ENCODE results near the gene TENT5A. TPM values are rescaled to one million over a fixed set of nuclear protein-coding genes. Genes with fewer than 3 reads are reported as not detected.

The TENT5A gene
- total RNA-seq: 10 to 100 TPM in 2 of 5 experiments, 1 to 10 TPM in 2, under 1 TPM in 1; 0.80 to 12.5 (median 7.4) TPM
- polyA plus RNA-seq: 1 to 10 TPM; 2.4 to 5.2 TPM
- total RNA-seq: 38.1 reads per million, percentile 65 among the genes with 10 or more reads in this experiment

DNA sequence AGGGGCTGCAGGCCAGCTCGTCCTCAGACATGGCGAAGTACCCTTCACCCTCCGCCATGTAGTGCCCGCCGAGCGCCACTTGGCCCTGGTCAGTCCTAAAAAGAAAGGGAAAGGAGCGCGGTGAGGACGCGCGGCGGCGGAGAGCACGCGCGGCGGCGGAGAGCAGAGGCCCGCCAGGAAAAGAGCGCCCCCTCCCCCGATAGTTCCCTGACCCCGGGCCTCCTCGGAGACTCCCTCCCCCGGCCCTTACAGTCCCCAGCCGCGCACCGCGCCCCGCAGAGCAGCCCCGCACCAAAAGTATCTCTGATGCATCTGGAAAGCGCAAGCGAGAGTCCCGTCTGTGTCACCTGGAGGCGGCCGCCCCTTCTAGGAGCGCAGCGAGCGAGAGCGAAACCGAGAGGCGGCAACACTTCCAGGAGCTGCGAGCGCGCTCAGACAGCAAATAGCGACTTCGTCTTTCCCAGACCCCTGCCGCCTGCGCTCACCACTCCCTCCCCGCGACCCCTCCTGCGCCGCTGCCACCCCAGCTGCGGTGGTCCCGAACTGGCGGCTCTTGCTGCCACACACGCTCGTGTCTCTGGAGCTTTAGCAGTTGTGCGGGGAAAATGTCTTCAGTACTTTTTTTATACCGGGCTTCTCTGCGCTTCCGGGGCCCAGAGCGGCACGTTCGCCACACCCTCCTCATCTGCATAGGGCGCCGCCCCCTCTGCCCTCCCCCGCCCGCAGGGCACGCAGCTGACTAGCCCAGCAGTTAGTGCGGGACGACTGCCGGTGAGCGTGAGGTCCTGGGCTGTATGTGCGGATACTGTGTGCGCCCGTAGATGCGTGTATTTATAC is at the start of gene TENT5A:
TENT5A (minus strand) TSS at position 598 of the 837 bp plus-strand sequence; CDS start at position 58, 540 bp downstream.
- Histone ChIP-seq H3K9me3 (ENCODE audit: control insufficient read depth in 2 of 3, low read length in 3 of 3) (no peaks in the 10 kb centered on the region), H3K27ac (ENCODE audit: low read depth, low read length) (peak within 1 kb of the TSS; percentile 74), H3K36me3 (ENCODE audit: control insufficient read depth in 2 of 3, insufficient read depth in 3 of 3, low read length in 3 of 3) (peaks cover 0 to 10% (median 0%) of the 10 kb centered on the region in 3 experiments), H3K27me3 (ENCODE audit: control insufficient read depth in 2 of 2, insufficient read depth in 2 of 2, low read length in 2 of 2) (no peaks in the 10 kb centered on the region), H3K4me1 (ENCODE audit: control insufficient read depth in 2 of 2, insufficient read depth in 2 of 2, low read length in 2 of 2) (peaks cover 4 to 8% of the 10 kb centered on the region in 2 donors), H3K4me3 (ENCODE audit: low read length) (peak within 1 kb of the TSS; percentile 71)
- POLR2A ChIA-PET: interaction anchor here (0.7 to 3.0 kb wide), 6 partner anchors 12 to 1748 kb away, joined by 3 to 15 read pairs (median 6); partner anchors contain the start of genes BCKDHB and TTK
- peak within 1 kb of the TSS; percentile 87 to 99 (median 98) for H3K4me3 Mint-ChIP-seq
- peaks cover 23 to 42% (median 38%) of the 10 kb centered on the region in 7 donors for H3K4me1 Mint-ChIP-seq
- peaks cover 0 to 15% (median 1%) of the 10 kb centered on the region in 5 donors for H3K36me3 Mint-ChIP-seq
- H3K27ac Mint-ChIP-seq: peak within 1 kb of the TSS; percentile 83 to 99 (median 96)
- H3K27me3 Mint-ChIP-seq: peaks cover 0 to 66% (median 0%) of the 10 kb centered on the region in 5 donors
- peak; percentile 75 to 91 (median 90) for DNase-seq
- H3K9me3 Mint-ChIP-seq: no peaks in the 10 kb centered on the region
- intact Hi-C loops (cut with micrococcal nuclease): loop anchor here (1.0 to 10.0 kb wide), 12 partner anchors 495 to 1884 kb away; partner anchors contain the start of genes BCKDHB (in 2 of the 2), IBTK (in 2 of the 2), PGM3 (in 2 of the 2) and RWDD2A (in 2 of the 2)
- CTCF ChIA-PET: interaction anchor here (0.7 to 2.1 kb wide), 5 partner anchors 20 to 1748 kb away, joined by 3 to 20 read pairs (median 10); partner anchors contain the start of gene TTK
- ATAC-seq: peak; percentile 82

- Mint-ChIP-seq H3K27ac (no peak overlapping the region), H3K27me3 (peaks cover 0 to 15% (median 11%) of the 10 kb centered on the region in 5 donors), H3K36me3 (no peaks in the 10 kb centered on the region), H3K4me3 (no peak overlapping the region), H3K9me3 (peaks cover 0 to 1% (median 0%) of the 10 kb centered on the region in 11 donors), H3K4me1 (peaks cover 0 to 1% (median 0%) of the 10 kb centered on the region in 7 donors)
- no peak overlapping the region for H3K27ac ChIP-seq (ENCODE audit: low read depth, low read length)
- no peaks in the 10 kb centered on the region for H3K27me3 ChIP-seq (ENCODE audit: control insufficient read depth in 2 of 2, insufficient read depth in 2 of 2, low read length in 2 of 2)
- H3K9me3 ChIP-seq (ENCODE audit: control insufficient read depth in 2 of 3, low read length in 3 of 3): no peaks in the 10 kb centered on the region
- intact Hi-C loops (cut with micrococcal nuclease): no loop called here
- no peak for ATAC-seq
- no peak overlapping the region for H3K4me3 ChIP-seq (ENCODE audit: low read length)
- no peaks in the 10 kb centered on the region for H3K4me1 ChIP-seq (ENCODE audit: control insufficient read depth in 2 of 2, insufficient read depth in 2 of 2, low read length in 2 of 2)
- ChIA-PET POLR2A (no interaction called here), CTCF (no interaction called here)
- no peaks in the 10 kb centered on the region for H3K36me3 ChIP-seq (ENCODE audit: control insufficient read depth in 2 of 3, insufficient read depth in 3 of 3, low read length in 3 of 3)
- no peak for DNase-seq
Measured at GRCh38 chr6:81801489-81801888, 49.0 kb upstream of the TENT5A start.

- Mint-ChIP-seq H3K27me3 (peaks cover 0 to 18% (median 11%) of the 10 kb centered on the region in 5 donors), H3K4me3 (no peak overlapping the region), H3K9me3 (peaks cover 0 to 1% (median 0%) of the 10 kb centered on the region in 11 donors), H3K36me3 (no peaks in the 10 kb centered on the region), H3K27ac (no peak overlapping the region), H3K4me1 (peaks cover 0 to 1% (median 0%) of the 10 kb centered on the region in 7 donors)
- ChIA-PET CTCF (no interaction called here), POLR2A (interaction anchor here (0.6 kb wide), 1 partner anchor 1270 kb away, joined by 7 read pairs; no protein-coding TSS in a partner anchor)
- DNase-seq (no peak), ATAC-seq (no peak)
- H3K27me3 ChIP-seq (ENCODE audit: control insufficient read depth in 2 of 2, insufficient read depth in 2 of 2, low read length in 2 of 2): no peaks in the 10 kb centered on the region
- no peak overlapping the region for H3K27ac ChIP-seq (ENCODE audit: low read depth, low read length)
- intact Hi-C loops (cut with micrococcal nuclease): no loop called here
- no peaks in the 10 kb centered on the region for H3K4me1 ChIP-seq (ENCODE audit: control insufficient read depth in 2 of 2, insufficient read depth in 2 of 2, low read length in 2 of 2)
- H3K9me3 ChIP-seq (ENCODE audit: control insufficient read depth in 2 of 3, low read length in 3 of 3): no peaks in the 10 kb centered on the region
- H3K36me3 ChIP-seq (ENCODE audit: control insufficient read depth in 2 of 3, insufficient read depth in 3 of 3, low read length in 3 of 3): no peaks in the 10 kb centered on the region
- no peak overlapping the region for H3K4me3 ChIP-seq (ENCODE audit: low read length)
Measured at GRCh38 chr6:81800666-81801065, 48.2 kb upstream of the TENT5A start.

- Histone ChIP-seq H3K4me1 (ENCODE audit: control insufficient read depth in 2 of 2, insufficient read depth in 2 of 2, low read length in 2 of 2) (no peaks in the 10 kb centered on the region), H3K27me3 (ENCODE audit: control insufficient read depth in 2 of 2, insufficient read depth in 2 of 2, low read length in 2 of 2) (no peaks in the 10 kb centered on the region), H3K9me3 (ENCODE audit: control insufficient read depth in 2 of 3, low read length in 3 of 3) (no peaks in the 10 kb centered on the region), H3K36me3 (ENCODE audit: control insufficient read depth in 2 of 3, insufficient read depth in 3 of 3, low read length in 3 of 3) (no peaks in the 10 kb centered on the region), H3K4me3 (ENCODE audit: low read length) (no peak overlapping the region), H3K27ac (ENCODE audit: low read depth, low read length) (no peak overlapping the region)
- no peak for DNase-seq
- no peak overlapping the region for H3K4me3 Mint-ChIP-seq
- peaks cover 0 to 4% (median 0%) of the 10 kb centered on the region in 11 donors for H3K9me3 Mint-ChIP-seq
- H3K36me3 Mint-ChIP-seq: no peaks in the 10 kb centered on the region
- intact Hi-C loops (cut with micrococcal nuclease): no loop called here
- no peak overlapping the region for H3K27ac Mint-ChIP-seq
- no peak for ATAC-seq
- ChIA-PET CTCF (no interaction called here), POLR2A (no interaction called here)
- H3K4me1 Mint-ChIP-seq: peaks cover 0 to 1% (median 0%) of the 10 kb centered on the region in 7 donors
- H3K27me3 Mint-ChIP-seq: peaks cover 0 to 21% (median 11%) of the 10 kb centered on the region in 5 donors
Measured at GRCh38 chr6:81799323-81799722, 46.8 kb upstream of the TENT5A start.

GRCh38 chr6:81797591-81797990 is 45.1 kb upstream of the TENT5A start:
- Histone ChIP-seq H3K27ac (ENCODE audit: low read depth, low read length) (no peak overlapping the region), H3K4me1 (ENCODE audit: control insufficient read depth in 2 of 2, insufficient read depth in 2 of 2, low read length in 2 of 2) (no peaks in the 10 kb centered on the region), H3K27me3 (ENCODE audit: control insufficient read depth in 2 of 2, insufficient read depth in 2 of 2, low read length in 2 of 2) (no peaks in the 10 kb centered on the region), H3K4me3 (ENCODE audit: low read length) (no peak overlapping the region), H3K36me3 (ENCODE audit: control insufficient read depth in 2 of 3, insufficient read depth in 3 of 3, low read length in 3 of 3) (no peaks in the 10 kb centered on the region), H3K9me3 (ENCODE audit: control insufficient read depth in 2 of 3, low read length in 3 of 3) (no peaks in the 10 kb centered on the region)
- CTCF ChIA-PET: no interaction called here
- POLR2A ChIA-PET: no interaction called here
- Mint-ChIP-seq H3K36me3 (no peaks in the 10 kb centered on the region), H3K4me3 (no peak overlapping the region), H3K9me3 (peaks cover 0 to 4% (median 0%) of the 10 kb centered on the region in 11 donors), H3K4me1 (peaks cover 0 to 7% (median 0%) of the 10 kb centered on the region in 7 donors), H3K27ac (no peak overlapping the region), H3K27me3 (peaks cover 0 to 24% (median 15%) of the 10 kb centered on the region in 5 donors)
- no peak for DNase-seq
- ATAC-seq: no peak
- intact Hi-C loops (cut with micrococcal nuclease): no loop called here

GRCh38 chr6:81795890-81796289 is 43.4 kb upstream of the TENT5A start:
- H3K27me3 Mint-ChIP-seq: peaks cover 0 to 23% (median 16%) of the 10 kb centered on the region in 5 donors
- intact Hi-C loops (cut with micrococcal nuclease): no loop called here

More at GRCh38 chr6:81795890-81796289, 43.4 kb upstream of the TENT5A start:
- CTCF ChIA-PET: no interaction called here
- Histone ChIP-seq H3K27ac (ENCODE audit: low read depth, low read length) (no peak overlapping the region), H3K27me3 (ENCODE audit: control insufficient read depth in 2 of 2, insufficient read depth in 2 of 2, low read length in 2 of 2) (no peaks in the 10 kb centered on the region), H3K4me1 (ENCODE audit: control insufficient read depth in 2 of 2, insufficient read depth in 2 of 2, low read length in 2 of 2) (no peaks in the 10 kb centered on the region), H3K36me3 (ENCODE audit: control insufficient read depth in 2 of 3, insufficient read depth in 3 of 3, low read length in 3 of 3) (no peaks in the 10 kb centered on the region), H3K4me3 (ENCODE audit: low read length) (no peak overlapping the region), H3K9me3 (ENCODE audit: control insufficient read depth in 2 of 3, low read length in 3 of 3) (no peaks in the 10 kb centered on the region)
- POLR2A ChIA-PET: no interaction called here
- Mint-ChIP-seq H3K4me3 (no peak overlapping the region), H3K27ac (no peak overlapping the region), H3K4me1 (peaks cover 0 to 7% (median 0%) of the 10 kb centered on the region in 7 donors), H3K9me3 (peaks cover 0 to 4% (median 0%) of the 10 kb centered on the region in 11 donors), H3K36me3 (no peaks in the 10 kb centered on the region)
- ATAC-seq: no peak
- DNase-seq: no peak

Data from naive thymus-derived CD4-positive, alpha-beta T cell (primary cell).